Measurements from ENCODE around the gene ZCCHC7.

The ZCCHC7 gene

GRCh38 chr9:37327553-37327952 is 207.2 kb downstream of the ZCCHC7 start:
- Histone ChIP-seq H3K9ac (ENCODE audit: low read length) (no peak overlapping the region), H3K27me3 (ENCODE audit: control insufficient read depth, insufficient read depth, low read length) (no peaks in the 10 kb centered on the region), H3K9me3 (ENCODE audit: control insufficient read depth, low read length) (no peaks in the 10 kb centered on the region), H3K4me3 (ENCODE audit: low read length) (no peak overlapping the region), H3K36me3 (ENCODE audit: control insufficient read depth, insufficient read depth, low read length) (no peaks in the 10 kb centered on the region), H3K4me1 (ENCODE audit: control insufficient read depth, insufficient read depth, low read length) (peaks cover 15% of the 10 kb centered on the region)

- Histone ChIP-seq H3K36me3 (ENCODE audit: control insufficient read depth, insufficient read depth, low read length) (no peaks in the 10 kb centered on the region), H3K9me3 (ENCODE audit: control insufficient read depth, low read length) (no peaks in the 10 kb centered on the region), H3K9ac (ENCODE audit: low read length) (no peak overlapping the region), H3K4me1 (ENCODE audit: control insufficient read depth, insufficient read depth, low read length) (peaks cover 15% of the 10 kb centered on the region), H3K4me3 (ENCODE audit: low read length) (no peak overlapping the region), H3K27me3 (ENCODE audit: control insufficient read depth, insufficient read depth, low read length) (no peaks in the 10 kb centered on the region)
Measured at GRCh38 chr9:37328556-37329227, 208.3 kb downstream of the ZCCHC7 start.

- Histone ChIP-seq H3K4me3 (ENCODE audit: low read length) (no peak overlapping the region), H3K27me3 (ENCODE audit: control insufficient read depth, insufficient read depth, low read length) (no peaks in the 10 kb centered on the region), H3K9me3 (ENCODE audit: control insufficient read depth, low read length) (no peaks in the 10 kb centered on the region), H3K4me1 (ENCODE audit: control insufficient read depth, insufficient read depth, low read length) (peaks cover 15% of the 10 kb centered on the region), H3K9ac (ENCODE audit: low read length) (no peak overlapping the region), H3K36me3 (ENCODE audit: control insufficient read depth, insufficient read depth, low read length) (no peaks in the 10 kb centered on the region)
Measured at GRCh38 chr9:37329576-37329975, 209.2 kb downstream of the ZCCHC7 start.

GRCh38 chr9:37331871-37332270 is 211.5 kb downstream of the ZCCHC7 start:
- peaks cover 14% of the 10 kb centered on the region for H3K4me1 ChIP-seq (ENCODE audit: control insufficient read depth, insufficient read depth, low read length)
- no peaks in the 10 kb centered on the region for H3K27me3 ChIP-seq (ENCODE audit: control insufficient read depth, insufficient read depth, low read length)
- H3K9ac ChIP-seq (ENCODE audit: low read length) = no peak overlapping the region
- no peak overlapping the region for H3K4me3 ChIP-seq (ENCODE audit: low read length)
- H3K36me3 ChIP-seq (ENCODE audit: control insufficient read depth, insufficient read depth, low read length) = no peaks in the 10 kb centered on the region
- H3K9me3 ChIP-seq (ENCODE audit: control insufficient read depth, low read length) = no peaks in the 10 kb centered on the region

GRCh38 chr9:37332578-37332977 is 212.2 kb downstream of the ZCCHC7 start:
- H3K9ac ChIP-seq (ENCODE audit: low read length) = no peak overlapping the region
- no peak overlapping the region for H3K4me3 ChIP-seq (ENCODE audit: low read length)
- no peaks in the 10 kb centered on the region for H3K36me3 ChIP-seq (ENCODE audit: control insufficient read depth, insufficient read depth, low read length)
- peaks cover 10% of the 10 kb centered on the region for H3K4me1 ChIP-seq (ENCODE audit: control insufficient read depth, insufficient read depth, low read length)
- H3K27me3 ChIP-seq (ENCODE audit: control insufficient read depth, insufficient read depth, low read length) = no peaks in the 10 kb centered on the region
- no peaks in the 10 kb centered on the region for H3K9me3 ChIP-seq (ENCODE audit: control insufficient read depth, low read length)

- Histone ChIP-seq H3K4me3 (ENCODE audit: low read length) (no peak overlapping the region), H3K27me3 (ENCODE audit: control insufficient read depth, insufficient read depth, low read length) (no peaks in the 10 kb centered on the region), H3K9ac (ENCODE audit: low read length) (no peak overlapping the region), H3K4me1 (ENCODE audit: control insufficient read depth, insufficient read depth, low read length) (peaks cover 5% of the 10 kb centered on the region), H3K9me3 (ENCODE audit: control insufficient read depth, low read length) (no peaks in the 10 kb centered on the region), H3K36me3 (ENCODE audit: control insufficient read depth, insufficient read depth, low read length) (no peaks in the 10 kb centered on the region)
Measured at GRCh38 chr9:37333288-37333687, 212.9 kb downstream of the ZCCHC7 start.

- Histone ChIP-seq H3K9me3 (ENCODE audit: control insufficient read depth, low read length) (no peaks in the 10 kb centered on the region), H3K36me3 (ENCODE audit: control insufficient read depth, insufficient read depth, low read length) (no peaks in the 10 kb centered on the region), H3K27me3 (ENCODE audit: control insufficient read depth, insufficient read depth, low read length) (no peaks in the 10 kb centered on the region), H3K4me1 (ENCODE audit: control insufficient read depth, insufficient read depth, low read length) (peaks cover 9% of the 10 kb centered on the region), H3K9ac (ENCODE audit: low read length) (no peak overlapping the region), H3K4me3 (ENCODE audit: low read length) (no peak overlapping the region)
Measured at GRCh38 chr9:37335238-37335637, 214.9 kb downstream of the ZCCHC7 start.

- Histone ChIP-seq H3K9ac (ENCODE audit: low read length) (no peak overlapping the region), H3K4me1 (ENCODE audit: control insufficient read depth, insufficient read depth, low read length) (peaks cover 9% of the 10 kb centered on the region), H3K27me3 (ENCODE audit: control insufficient read depth, insufficient read depth, low read length) (no peaks in the 10 kb centered on the region), H3K36me3 (ENCODE audit: control insufficient read depth, insufficient read depth, low read length) (no peaks in the 10 kb centered on the region), H3K9me3 (ENCODE audit: control insufficient read depth, low read length) (no peaks in the 10 kb centered on the region), H3K4me3 (ENCODE audit: low read length) (no peak overlapping the region)
Measured at GRCh38 chr9:37336150-37336549, 215.8 kb downstream of the ZCCHC7 start.

- H3K4me1 ChIP-seq (ENCODE audit: control insufficient read depth, insufficient read depth, low read length) = peaks cover 9% of the 10 kb centered on the region
- H3K36me3 ChIP-seq (ENCODE audit: control insufficient read depth, insufficient read depth, low read length) = no peaks in the 10 kb centered on the region
- H3K4me3 ChIP-seq (ENCODE audit: low read length) = no peak overlapping the region
- no peaks in the 10 kb centered on the region for H3K27me3 ChIP-seq (ENCODE audit: control insufficient read depth, insufficient read depth, low read length)
- no peaks in the 10 kb centered on the region for H3K9me3 ChIP-seq (ENCODE audit: control insufficient read depth, low read length)
- peak overlapping the region; percentile 37 for H3K9ac ChIP-seq (ENCODE audit: low read length)
Measured at GRCh38 chr9:37337301-37337890, 217.0 kb downstream of the ZCCHC7 start.

GRCh38 chr9:37338218-37338617 is 217.8 kb downstream of the ZCCHC7 start:
- Histone ChIP-seq H3K27me3 (ENCODE audit: control insufficient read depth, insufficient read depth, low read length) (no peaks in the 10 kb centered on the region), H3K9ac (ENCODE audit: low read length) (no peak overlapping the region), H3K36me3 (ENCODE audit: control insufficient read depth, insufficient read depth, low read length) (no peaks in the 10 kb centered on the region), H3K9me3 (ENCODE audit: control insufficient read depth, low read length) (no peaks in the 10 kb centered on the region), H3K4me3 (ENCODE audit: low read length) (no peak overlapping the region), H3K4me1 (ENCODE audit: control insufficient read depth, insufficient read depth, low read length) (peaks cover 9% of the 10 kb centered on the region)

GRCh38 chr9:37339923-37340322 is 219.5 kb downstream of the ZCCHC7 start:
- Histone ChIP-seq H3K36me3 (ENCODE audit: control insufficient read depth, insufficient read depth, low read length) (no peaks in the 10 kb centered on the region), H3K4me3 (ENCODE audit: low read length) (no peak overlapping the region), H3K9ac (ENCODE audit: low read length) (no peak overlapping the region), H3K27me3 (ENCODE audit: control insufficient read depth, insufficient read depth, low read length) (no peaks in the 10 kb centered on the region), H3K9me3 (ENCODE audit: control insufficient read depth, low read length) (no peaks in the 10 kb centered on the region), H3K4me1 (ENCODE audit: control insufficient read depth, insufficient read depth, low read length) (peaks cover 9% of the 10 kb centered on the region)

GRCh38 chr9:37340961-37341360 is 220.6 kb downstream of the ZCCHC7 start:
- Histone ChIP-seq H3K4me1 (ENCODE audit: control insufficient read depth, insufficient read depth, low read length) (peaks cover 8% of the 10 kb centered on the region), H3K9me3 (ENCODE audit: control insufficient read depth, low read length) (no peaks in the 10 kb centered on the region), H3K27me3 (ENCODE audit: control insufficient read depth, insufficient read depth, low read length) (no peaks in the 10 kb centered on the region), H3K4me3 (ENCODE audit: low read length) (no peak overlapping the region), H3K9ac (ENCODE audit: low read length) (no peak overlapping the region), H3K36me3 (ENCODE audit: control insufficient read depth, insufficient read depth, low read length) (no peaks in the 10 kb centered on the region)
